ENCODE results near the gene PGBD2. TPM values are rescaled to one million over a fixed set of nuclear protein-coding genes. Genes with fewer than 3 reads are reported as not detected.

Gene PGBD2
- total and polyA plus RNA-seq, 9 of the 15 experiments (the other 6 are each of a cell fraction or from before 2014, with no cell fraction given) = 11.9 to 21.8 (median 14.7) TPM

DNA sequence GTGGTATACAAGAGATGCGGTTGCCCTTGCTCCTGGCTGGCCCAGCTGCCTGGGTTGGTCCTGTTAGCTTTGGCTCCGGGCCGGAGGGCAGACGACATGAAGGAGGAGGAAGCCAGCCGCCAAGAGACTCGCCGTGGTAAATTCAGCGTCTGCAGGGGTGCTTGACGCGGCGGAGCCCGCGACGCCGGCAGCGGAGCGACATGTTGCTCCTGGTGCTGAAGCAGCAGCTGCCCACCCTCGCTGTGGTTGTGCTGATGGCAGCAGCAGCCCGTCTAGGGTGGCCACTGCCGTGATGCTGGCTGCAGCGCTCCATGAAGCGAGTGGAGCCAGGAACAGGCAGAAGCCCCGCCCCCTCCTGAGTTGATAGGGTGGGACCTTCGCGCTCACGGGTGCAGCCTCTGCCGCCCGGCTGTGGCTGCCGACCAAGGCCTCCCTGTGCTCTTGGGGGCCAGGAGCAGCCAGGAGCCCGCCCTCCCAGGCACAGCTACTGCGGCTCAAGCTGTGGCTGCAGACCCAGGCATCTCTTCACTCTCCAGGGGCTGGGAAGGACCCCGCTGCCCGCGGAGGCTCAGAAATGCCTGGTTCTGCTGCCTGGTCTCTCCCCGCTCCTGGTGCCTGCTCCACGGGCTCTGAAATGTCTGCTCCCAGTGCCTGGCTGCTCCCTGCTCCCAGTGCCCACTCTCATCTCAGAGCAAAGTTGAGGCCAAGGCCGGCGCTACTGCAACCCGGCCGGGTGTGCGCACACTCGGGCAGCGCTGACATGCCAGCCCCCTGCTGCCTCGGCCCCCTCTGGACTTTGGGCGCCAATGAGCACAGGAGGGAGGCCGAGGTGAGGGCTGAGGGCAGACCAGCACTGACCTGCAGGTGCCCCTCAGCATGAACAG is 42.8 kb upstream of the PGBD2 start (continued):
- TF ChIP-seq BDP1 (IDR thresholded peaks at IDR 0.05; ENCODE audit: insufficient read depth, insufficient read length) = no peak
- TF ChIP-seq MYC (IDR thresholded peaks at IDR 0.05; ENCODE audit: low read depth, low read length) = no peak
- TF ChIP-seq MYC (CRISPR knock-in tag; IDR thresholded peaks at IDR 0.05; ENCODE audit: borderline replicate concordance, low read depth) = no peak
- no peak for TF ChIP-seq ZNF324 (CRISPR knock-in tag; IDR thresholded peaks at IDR 0.05)
- no peak for TF ChIP-seq SNIP1 (IDR thresholded peaks at IDR 0.05; ENCODE audit: low read depth)
- TF ChIP-seq DACH1 (IDR thresholded peaks at IDR 0.05; ENCODE audit: partially characterized antibody) = no peak
- TF ChIP-seq ZNF511 (CRISPR knock-in tag; IDR thresholded peaks at IDR 0.05) = 0 out of 2 replicates have a peak, but pooled peaks have one; percentile 50
- TF ChIP-seq ZC3H8 (IDR thresholded peaks at IDR 0.05) = no peak
- TF ChIP-seq U2AF2 (optimal IDR thresholded peaks at IDR 0.05; ENCODE audit: low read depth, low read length) = no peak
- TF ChIP-seq PHF20 (IDR thresholded peaks at IDR 0.05; ENCODE audit: partially characterized antibody) = no peak
- peak; percentile 57 for TF ChIP-seq ZFX (CRISPR knock-in tag; IDR thresholded peaks at IDR 0.05)
- TF ChIP-seq, protein P1, sequence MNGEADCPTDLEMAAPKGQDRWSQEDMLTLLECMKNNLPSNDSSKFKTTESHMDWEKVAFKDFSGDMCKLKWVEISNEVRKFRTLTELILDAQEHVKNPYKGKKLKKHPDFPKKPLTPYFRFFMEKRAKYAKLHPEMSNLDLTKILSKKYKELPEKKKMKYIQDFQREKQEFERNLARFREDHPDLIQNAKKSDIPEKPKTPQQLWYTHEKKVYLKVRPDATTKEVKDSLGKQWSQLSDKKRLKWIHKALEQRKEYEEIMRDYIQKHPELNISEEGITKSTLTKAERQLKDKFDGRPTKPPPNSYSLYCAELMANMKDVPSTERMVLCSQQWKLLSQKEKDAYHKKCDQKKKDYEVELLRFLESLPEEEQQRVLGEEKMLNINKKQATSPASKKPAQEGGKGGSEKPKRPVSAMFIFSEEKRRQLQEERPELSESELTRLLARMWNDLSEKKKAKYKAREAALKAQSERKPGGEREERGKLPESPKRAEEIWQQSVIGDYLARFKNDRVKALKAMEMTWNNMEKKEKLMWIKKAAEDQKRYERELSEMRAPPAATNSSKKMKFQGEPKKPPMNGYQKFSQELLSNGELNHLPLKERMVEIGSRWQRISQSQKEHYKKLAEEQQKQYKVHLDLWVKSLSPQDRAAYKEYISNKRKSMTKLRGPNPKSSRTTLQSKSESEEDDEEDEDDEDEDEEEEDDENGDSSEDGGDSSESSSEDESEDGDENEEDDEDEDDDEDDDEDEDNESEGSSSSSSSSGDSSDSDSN (IDR thresholded peaks at IDR 0.05; ENCODE audit: borderline replicate concordance in 1 of 2, low read depth in 2 of 2, low read length in 2 of 2) = no peak
- no peak for TF ChIP-seq TAF9B (IDR thresholded peaks at IDR 0.05; ENCODE audit: partially characterized antibody)
- TF ChIP-seq ZNF77 (CRISPR knock-in tag; IDR thresholded peaks at IDR 0.05) = no peak
- peak; percentile 10; the same call in 1 of the 2 replicates for TF ChIP-seq BHLHE40 (IDR thresholded peaks at IDR 0.05; ENCODE audit: low read length)
- no peak for TF ChIP-seq POLR3G (IDR thresholded peaks at IDR 0.05; ENCODE audit: extremely low read depth, insufficient read length, insufficient replicate concordance)
- TF ChIP-seq ZZZ3 (IDR thresholded peaks at IDR 0.05) = no peak
- peak; percentile 57; the same call in 1 of the 2 replicates for TF ChIP-seq GABPB1 (CRISPR knock-in tag; IDR thresholded peaks at IDR 0.05)
- TF ChIP-seq ILK (tag; IDR thresholded peaks at IDR 0.05; ENCODE audit: borderline replicate concordance, low read depth) = no peak
- TF ChIP-seq CREB1 (IDR thresholded peaks at IDR 0.05) = 0 out of 2 replicates have a peak, but pooled peaks have one; percentile 35
- TF ChIP-seq CREB1 (CRISPR knock-in tag; IDR thresholded peaks at IDR 0.05) = peak; percentile 56; the same call in 1 of the 2 replicates
- TF ChIP-seq POLR2AphosphoS2 (IDR thresholded peaks at IDR 0.05; ENCODE audit: low read length) = no peak
- TF ChIP-seq TCF3 (CRISPR knock-in tag; IDR thresholded peaks at IDR 0.05) = no peak
- no peak for TF ChIP-seq ZNF586 (CRISPR knock-in tag; conservative IDR thresholded peaks at IDR 0.05)
- TF ChIP-seq FOXJ2 (tag; IDR thresholded peaks at IDR 0.05) = no peak
- no peak for TF ChIP-seq TBL1XR1 (IDR thresholded peaks at IDR 0.05; ENCODE audit: low read length in 2 of 2)
- TF ChIP-seq RBM14 (IDR thresholded peaks at IDR 0.05; ENCODE audit: borderline replicate concordance, insufficient read depth, low read depth, low read length) = no peak
- TF ChIP-seq NFYB (IDR thresholded peaks at IDR 0.05; ENCODE audit: extremely low read depth, insufficient read length) = no peak
